Measurements from ENCODE around the gene RCBTB1. TPM values are rescaled to one million over a fixed set of nuclear protein-coding genes. Genes with fewer than 3 reads are reported as not detected.
"Not testable (repeated sequence)": the region's sequence is repeated elsewhere in the genome, so short reads cannot be mapped to it uniquely, and the experiment has no call there.

Gene RCBTB1
- total RNA-seq, 4 donors from 2014 or later: 13.2 to 29.1 (median 20.1) TPM

DNA sequence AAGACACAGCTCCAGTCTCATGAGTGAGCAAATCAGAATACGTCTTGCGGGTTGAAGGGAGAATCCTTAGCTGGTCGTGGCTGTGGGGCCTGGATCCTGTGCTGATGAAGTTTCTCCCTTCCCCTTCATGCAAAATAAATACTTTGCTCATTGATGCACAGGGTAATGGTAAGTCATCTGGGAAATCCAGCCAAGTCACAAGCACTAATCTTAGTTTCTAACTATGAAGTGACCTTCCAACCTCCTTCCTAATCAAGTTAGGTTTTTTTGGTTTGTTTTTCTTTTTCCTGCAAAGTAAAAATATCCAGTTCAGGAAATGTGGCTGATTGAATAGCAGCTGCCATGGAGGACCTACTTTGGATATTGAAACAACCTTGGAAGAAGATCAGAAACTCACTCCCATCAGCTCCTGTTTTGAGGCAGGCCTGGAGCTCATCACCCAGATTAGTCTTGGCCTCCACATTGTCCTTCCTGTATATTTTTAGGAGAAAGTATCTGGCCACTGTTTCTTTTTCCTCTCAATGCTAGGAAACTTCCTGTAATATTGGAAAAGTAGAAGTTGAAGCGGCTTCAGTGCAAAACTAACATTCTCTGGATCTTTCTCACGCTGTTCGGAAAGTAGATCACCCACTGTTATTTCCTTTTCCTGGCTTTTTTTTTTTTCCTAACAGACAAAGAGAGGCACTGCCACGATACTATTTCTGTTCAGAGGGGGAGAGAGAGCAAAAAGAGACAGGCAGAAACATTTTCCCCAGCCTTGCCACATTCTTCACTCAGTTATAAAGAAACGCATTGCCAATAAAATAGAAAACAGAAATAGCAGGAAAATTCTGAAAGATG, 30.7 kb upstream of the RCBTB1 start:
- 36 to 45% methylated on average over 5 to 8 of the region's 8 CpGs for WGBS, 2 donors (ENCODE audit: low coverage in 1 of 2)
- Histone ChIP-seq H3K4me3 (no peak overlapping the region), H3K27me3 (no peaks in the 10 kb centered on the region), H3K4me1 (peaks cover 0 to 8% (median 0%) of the 10 kb centered on the region in 3 donors), H3K36me3 (no peaks in the 10 kb centered on the region), H3K9me3 (peaks cover 0 to 11% (median 0%) of the 10 kb centered on the region in 3 donors), H3K27ac (peak overlapping the region in 3 of 4 donors; percentile 20 to 55 (median 39))
- TF ChIP-seq POLR2A (IDR thresholded peaks at IDR 0.05): no peak
- TF ChIP-seq, protein P1, sequence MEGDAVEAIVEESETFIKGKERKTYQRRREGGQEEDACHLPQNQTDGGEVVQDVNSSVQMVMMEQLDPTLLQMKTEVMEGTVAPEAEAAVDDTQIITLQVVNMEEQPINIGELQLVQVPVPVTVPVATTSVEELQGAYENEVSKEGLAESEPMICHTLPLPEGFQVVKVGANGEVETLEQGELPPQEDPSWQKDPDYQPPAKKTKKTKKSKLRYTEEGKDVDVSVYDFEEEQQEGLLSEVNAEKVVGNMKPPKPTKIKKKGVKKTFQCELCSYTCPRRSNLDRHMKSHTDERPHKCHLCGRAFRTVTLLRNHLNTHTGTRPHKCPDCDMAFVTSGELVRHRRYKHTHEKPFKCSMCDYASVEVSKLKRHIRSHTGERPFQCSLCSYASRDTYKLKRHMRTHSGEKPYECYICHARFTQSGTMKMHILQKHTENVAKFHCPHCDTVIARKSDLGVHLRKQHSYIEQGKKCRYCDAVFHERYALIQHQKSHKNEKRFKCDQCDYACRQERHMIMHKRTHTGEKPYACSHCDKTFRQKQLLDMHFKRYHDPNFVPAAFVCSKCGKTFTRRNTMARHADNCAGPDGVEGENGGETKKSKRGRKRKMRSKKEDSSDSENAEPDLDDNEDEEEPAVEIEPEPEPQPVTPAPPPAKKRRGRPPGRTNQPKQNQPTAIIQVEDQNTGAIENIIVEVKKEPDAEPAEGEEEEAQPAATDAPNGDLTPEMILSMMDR (IDR thresholded peaks at IDR 0.05): no peak
- TF ChIP-seq EP300 (IDR thresholded peaks at IDR 0.05): no peak
- no peak for TF ChIP-seq POLR2AphosphoS5 (IDR thresholded peaks at IDR 0.05)
- ATAC-seq: no peak

GRCh38 chr13:49612042-49612441, 26.7 kb upstream of the RCBTB1 start:
- H3K4me1 ChIP-seq, ATAC-seq, H3K36me3 ChIP-seq, H3K27me3 ChIP-seq, H3K4me3 ChIP-seq, H3K27ac ChIP-seq: not testable (repeated sequence)
- 93% methylated on average over 2 of the region's 3 CpGs; no CpG with 5 or more reads in 1 of the 2 donors for WGBS, 2 donors (ENCODE audit: low coverage in 1 of 2)
- peaks cover 0 to 11% (median 0%) of the 10 kb centered on the region in 3 donors for H3K9me3 ChIP-seq

DNA sequence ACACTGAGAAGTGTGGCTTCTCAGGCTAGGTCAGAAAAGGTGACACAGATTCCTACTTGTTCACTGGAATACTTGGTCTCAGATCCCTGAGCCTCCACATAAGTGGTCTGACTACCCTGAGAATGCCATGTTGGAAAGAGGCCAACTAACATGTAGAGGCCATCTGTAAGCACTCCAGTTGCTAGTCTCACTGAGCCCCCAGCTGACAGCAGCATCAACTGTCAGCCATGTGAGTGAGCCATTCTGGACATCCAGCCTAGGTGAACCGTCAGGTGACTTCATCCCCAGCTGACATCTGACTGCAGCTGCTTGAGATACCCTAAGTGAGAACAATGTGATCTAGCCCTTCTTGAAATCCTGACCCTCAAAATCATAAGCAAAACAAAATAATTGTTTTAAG, 24.8 kb upstream of the RCBTB1 start:
- ATAC-seq: no peak
- WGBS, 2 donors (ENCODE audit: low coverage in 1 of 2): 80% methylated on average over 1 of the region's 1 CpG; no CpG with 5 or more reads in 1 of the 2 donors

DNA sequence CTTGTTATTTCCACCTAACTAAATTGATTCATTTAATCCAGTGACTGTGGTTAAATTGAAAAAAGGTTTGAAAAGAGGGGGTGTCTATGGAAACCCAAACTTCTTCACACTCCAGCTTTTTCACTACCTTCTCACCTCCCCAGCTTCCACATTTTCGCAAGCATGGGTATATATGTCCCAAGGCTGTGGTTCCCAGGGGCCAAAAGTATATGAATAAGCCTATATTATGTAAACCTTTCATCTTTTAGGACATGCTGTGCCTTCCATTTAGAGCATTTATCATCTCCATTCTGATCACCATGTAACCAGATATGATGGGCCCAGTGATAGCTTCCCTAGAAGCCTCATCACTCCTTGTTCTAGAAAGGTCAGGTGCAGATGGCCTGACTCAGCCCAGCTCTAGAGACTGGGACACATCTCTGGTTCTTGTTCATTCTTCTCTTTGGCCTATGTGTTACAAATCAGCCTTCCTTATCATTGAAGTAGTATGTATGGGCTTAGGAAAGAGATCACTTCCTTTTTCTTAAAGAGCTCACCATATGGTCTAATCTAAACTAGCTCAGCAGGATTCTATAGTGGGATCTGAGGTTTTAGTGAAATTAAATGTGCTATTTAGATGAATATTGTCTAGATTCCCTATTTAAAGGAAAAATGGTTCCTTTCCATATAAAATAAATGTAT, 23.4 kb upstream of the RCBTB1 start:
- peaks cover 0 to 11% (median 0%) of the 10 kb centered on the region in 3 donors for H3K9me3 ChIP-seq
- WGBS, 2 donors (ENCODE audit: low coverage in 1 of 2): 91 to 100% methylated on average over 1 of the region's 1 CpG
- H3K27ac ChIP-seq: no peak overlapping the region
- H3K27me3 ChIP-seq: no peaks in the 10 kb centered on the region
- H3K4me3 ChIP-seq: no peak overlapping the region
- H3K36me3 ChIP-seq: no peaks in the 10 kb centered on the region
- no peak for ATAC-seq
- TF ChIP-seq POLR2A (IDR thresholded peaks at IDR 0.05): no peak
- TF ChIP-seq, protein P1 (IDR thresholded peaks at IDR 0.05): no peak
- TF ChIP-seq POLR2AphosphoS5 (IDR thresholded peaks at IDR 0.05): no peak
- no peak for TF ChIP-seq EP300 (IDR thresholded peaks at IDR 0.05)
- H3K4me1 ChIP-seq: peaks cover 0 to 5% (median 0%) of the 10 kb centered on the region in 3 donors

More for the DNA sequence above, 24.8 kb upstream of the RCBTB1 start:
- peaks cover 0 to 5% (median 0%) of the 10 kb centered on the region in 3 donors for H3K4me1 ChIP-seq
- TF ChIP-seq, protein P1 (IDR thresholded peaks at IDR 0.05): no peak
- no peaks in the 10 kb centered on the region for H3K27me3 ChIP-seq
- no peak overlapping the region for H3K4me3 ChIP-seq
- no peaks in the 10 kb centered on the region for H3K36me3 ChIP-seq
- no peak overlapping the region for H3K27ac ChIP-seq
- peaks cover 0 to 11% (median 0%) of the 10 kb centered on the region in 3 donors for H3K9me3 ChIP-seq

DNA sequence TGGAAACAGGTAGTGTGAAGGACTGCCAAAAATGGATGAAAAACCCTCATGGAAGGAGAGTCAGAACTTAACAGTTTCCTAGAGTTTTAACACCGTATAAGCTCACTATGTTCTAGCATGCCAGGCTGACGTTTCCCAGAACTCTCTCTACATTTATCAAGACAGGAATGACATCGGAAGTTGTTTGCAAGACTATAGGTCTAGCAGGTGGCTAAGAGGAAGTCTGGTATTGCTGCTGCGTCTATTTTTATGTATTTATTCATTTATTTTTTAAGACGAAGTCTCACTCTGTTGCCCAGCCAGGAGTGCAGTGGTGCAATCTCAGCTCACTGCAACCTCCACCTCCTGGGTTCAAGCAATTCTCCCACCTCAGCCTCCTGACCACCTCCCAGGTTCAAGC, 22.4 kb upstream of the RCBTB1 start:
- Histone ChIP-seq H3K36me3 (no peaks in the 10 kb centered on the region), H3K9me3 (peaks cover 0 to 11% (median 0%) of the 10 kb centered on the region in 3 donors), H3K27ac (no peak overlapping the region), H3K4me3 (no peak overlapping the region), H3K4me1 (peaks cover 0 to 5% (median 0%) of the 10 kb centered on the region in 3 donors), H3K27me3 (no peaks in the 10 kb centered on the region)
- TF ChIP-seq POLR2AphosphoS5 (IDR thresholded peaks at IDR 0.05): no peak
- TF ChIP-seq, protein P1 (IDR thresholded peaks at IDR 0.05): no peak
- no peak for TF ChIP-seq POLR2A (IDR thresholded peaks at IDR 0.05)
- no peak for TF ChIP-seq EP300 (IDR thresholded peaks at IDR 0.05)
- ATAC-seq: no peak
- WGBS, 2 donors (ENCODE audit: low coverage in 1 of 2): 32 to 37% methylated on average over 4 to 5 of the region's 5 CpGs

Data from gastroesophageal sphincter (tissue), 4 donors.